PC-3 (cell line): ENCODE results near the gene MACROH2A1. TPM values are rescaled to one million over a fixed set of nuclear protein-coding genes. Genes with fewer than 3 reads are reported as not detected.

Experiments used
- ATAC-seq: fragments of 200-7000 bp; cut with Tn5 transposase; 2 replicates; pipeline ENCODE4 v1.9.1; 2020; ENCODE audit warnings: mild to moderate bottlenecking, moderate library complexity
- BruUV-seq: library from RNA; stranded (reverse); fragments of 400-500 nt; replicated peaks from 2 replicates; lab custom pipeline; 2021; lab: Mats Ljungman, UMichigan
- CTCF ChIA-PET: fragments of 300-600 bp; sonication (Branson Sonifier 250); formaldehyde crosslinking; loops from one replicate; lab custom pipeline; 2022; ENCODE audit warnings: antibody characterized with exemption; lab: Charles Lee
- POLR2A ChIA-PET: fragments of 300-600 bp; sonication (Branson Sonifier 250); formaldehyde crosslinking; loops from one replicate; lab custom pipeline; 2022; ENCODE audit warnings: antibody characterized with exemption; ENCODE audit not compliant: unreplicated experiment; lab: Charles Lee
- DNase-seq: peaks from one replicate; pipeline ENCODE4 v3.0.0-alpha.2; 2015
- H2AFZ ChIP-seq: fragments of 300-600 bp; sonication (generic); 2 replicates; pipeline ENCODE4 v1.6.0; 2016; ENCODE audit warnings: antibody characterized with exemption, low read length
- H3F3A ChIP-seq: fragments of 300-600 bp; sonication (generic); one replicate; pipeline ENCODE4 v1.6.0; 2017; ENCODE audit warnings: antibody characterized with exemption, low read length, control low read depth, mild to moderate bottlenecking; ENCODE audit not compliant: unreplicated experiment
- H3K27ac ChIP-seq: fragments of 300-600 bp; sonication (generic); 2 replicates; pipeline ENCODE4 v1.5.1; 2016; ENCODE audit warnings: mild to moderate bottlenecking, low read length
- H3K27me3 ChIP-seq: fragments of 300-600 bp; sonication (generic); 2 replicates; pipeline ENCODE4 v1.6.1; 2016; ENCODE audit warnings: low read length, mixed read lengths
- H3K36me3 ChIP-seq: fragments of 300-600 bp; sonication (generic); 2 replicates; pipeline ENCODE4 v1.6.1; 2016; ENCODE audit warnings: low read depth, mixed run types, low read length, mixed read lengths
- H3K4me1 ChIP-seq: fragments of 300-600 bp; sonication (generic); 2 replicates; pipeline ENCODE4 v1.5.1; 2016; ENCODE audit warnings: low read length; ENCODE audit not compliant: insufficient read depth
- H3K4me2 ChIP-seq: fragments of 300-600 bp; sonication (generic); 2 replicates; pipeline ENCODE4 v1.6.0; 2016; ENCODE audit warnings: low read length
- H3K4me3 ChIP-seq: fragments of 300-600 bp; sonication (generic); 2 replicates; pipeline ENCODE4 v1.5.1; 2016; ENCODE audit warnings: mild to moderate bottlenecking, low read length, mixed read lengths
- H3K79me2 ChIP-seq: fragments of 300-600 bp; sonication (generic); 2 replicates; pipeline ENCODE4 v1.6.1; 2017; ENCODE audit warnings: low read length, mixed read lengths
- H3K9ac ChIP-seq: fragments of 300-600 bp; sonication (generic); 2 replicates; pipeline ENCODE4 v1.6.0; 2016; ENCODE audit warnings: mild to moderate bottlenecking, low read length
- H3K9me2 ChIP-seq: fragments of 300-600 bp; sonication (generic); replicated peaks from 2 replicates; pipeline ENCODE4 v1.6.1; 2016; ENCODE audit warnings: mixed run types, low read length, mixed read lengths
- H3K9me3 ChIP-seq: fragments of 300-600 bp; sonication (generic); 2 replicates; pipeline ENCODE4 v1.6.1; 2016; ENCODE audit warnings: low read length, mixed read lengths
- H4K20me1 ChIP-seq: fragments of 300-600 bp; sonication (generic); 2 replicates; pipeline ENCODE4 v1.6.1; 2016; ENCODE audit warnings: low read length, mixed read lengths
- CTCF ChIP-seq: fragments of 300-600 bp; sonication (generic); conservative IDR thresholded peaks from 2 replicates; pipeline ENCODE4 v1.5.1; 2017; ENCODE audit warnings: antibody characterized with exemption, low read depth, mild to moderate bottlenecking, low read length
- EZH2 ChIP-seq: fragments of 300-600 bp; sonication (generic); IDR thresholded peaks from one replicate; pipeline ENCODE4 v1.6.1; 2017; ENCODE audit warnings: antibody characterized with exemption, mild to moderate bottlenecking, low read length; ENCODE audit not compliant: unreplicated experiment
- EZH2phosphoT487 ChIP-seq: fragments of 300-600 bp; sonication (generic); IDR thresholded peaks from 2 replicates; pipeline ENCODE4 v1.6.1; 2018; ENCODE audit warnings: mild to moderate bottlenecking, antibody characterized with exemption, low read length, borderline replicate concordance
- intact Hi-C: fragments of 100-400 bp; cut with micrococcal nuclease; formaldehyde crosslinking; loops from 2 replicates; pipeline ENCODE4 v1.9.0; 2023
- total RNA-seq: library from RNA; depleted of rRNA; stranded (reverse); fragments of >200 nt; gene quantifications from 2 replicates; pipeline ENCODE4 v1.2.3, GENCODE V29; 2014

The MACROH2A1 gene
- total RNA-seq, 1 experiment from 2014 or later, result 388 TPM

- 0 out of 2 replicates have a peak, but pooled peaks cover 3% of the 10 kb centered on the region for H4K20me1 ChIP-seq
- ChIA-PET POLR2A (interaction anchor here (0.6 kb wide), 1 partner anchor 133 kb away, joined by 3 read pairs; no protein-coding TSS in a partner anchor), CTCF (no interaction called here)
- ATAC-seq (no peak), DNase-seq (no peak)
- H3K27me3 ChIP-seq, result no peaks in the 10 kb centered on the region
- no TSS peak for BruUV-seq
- no peaks in the 10 kb centered on the region for H3K79me2 ChIP-seq
- peaks cover 5% of the 10 kb centered on the region; the same call in 1 of the 2 replicates for H3K4me1 ChIP-seq
- H3K9me2 ChIP-seq, result no peaks in the 10 kb centered on the region
- intact Hi-C loops, result loop anchor here (5.0 to 10.0 kb wide), 2 partner anchors 298 to 425 kb away; partner anchors contain the start of genes PCBD2 and PITX1
- H2AFZ ChIP-seq, result no peak overlapping the region
- no peak overlapping the region for H3K27ac ChIP-seq
- H3K4me3 ChIP-seq, result no peak overlapping the region
- no peak overlapping the region for H3K4me2 ChIP-seq
- no peaks in the 10 kb centered on the region for H3K9me3 ChIP-seq
- H3K9ac ChIP-seq, result no peak overlapping the region
- H3K36me3 ChIP-seq, result peaks cover 12% of the 10 kb centered on the region; the same call in 1 of the 2 replicates
- TF ChIP-seq EZH2phosphoT487 (no peak), EZH2 (no peak), CTCF (no peak)
- no peaks in the 10 kb centered on the region for H3F3A ChIP-seq
Observed at GRCh38 chr5:135329913-135330797, 68.9 kb downstream of the MACROH2A1 start.

GRCh38 chr5:135329066-135329912, 69.7 kb downstream of the MACROH2A1 start:
- TF ChIP-seq EZH2 (no peak), CTCF (no peak)
- intact Hi-C loops, result no loop called here
- no peak overlapping the region for H2AFZ ChIP-seq
- 0 out of 2 replicates have a peak, but pooled peaks cover 3% of the 10 kb centered on the region for H4K20me1 ChIP-seq
- H3K4me3 ChIP-seq, result no peak overlapping the region
- H3K79me2 ChIP-seq, result no peaks in the 10 kb centered on the region
- no peaks in the 10 kb centered on the region for H3F3A ChIP-seq
- BruUV-seq, result no TSS peak
- H3K27me3 ChIP-seq, result no peaks in the 10 kb centered on the region
- H3K9ac ChIP-seq, result no peak overlapping the region
- no peaks in the 10 kb centered on the region for H3K9me2 ChIP-seq
- DNase-seq (no peak), ATAC-seq (no peak)
- H3K27ac ChIP-seq, result no peak overlapping the region
- ChIA-PET CTCF (no interaction called here), POLR2A (interaction anchor here (0.6 kb wide), 1 partner anchor 133 kb away, joined by 3 read pairs; no protein-coding TSS in a partner anchor)
- no peak overlapping the region for H3K4me2 ChIP-seq
- no peaks in the 10 kb centered on the region for H3K9me3 ChIP-seq
- peaks cover 14% of the 10 kb centered on the region; the same call in 1 of the 2 replicates for H3K4me1 ChIP-seq
- H3K36me3 ChIP-seq, result peaks cover 12% of the 10 kb centered on the region; the same call in 1 of the 2 replicates
